Astrocyte (in vitro differentiated cells and primary cell): ENCODE measurements around the gene PLEKHF1.

ENCODE experiments used
- EZH2 ChIP-seq: IDR thresholded peaks from 2 replicates; pipeline ENCODE4 v1.6.1; 2012; ENCODE audit warnings: mild to moderate bottlenecking, low read length, inconsistent platforms; ENCODE audit not compliant: insufficient read depth
- TF ChIP-seq, protein P1 (sequence below): IDR thresholded peaks from 2 replicates; pipeline ENCODE4 v1.5.1; 2011; ENCODE audit warnings: low read depth, mild to moderate bottlenecking, inconsistent platforms, low read length, moderate library complexity; ENCODE audit not compliant: insufficient read depth

DNA sequence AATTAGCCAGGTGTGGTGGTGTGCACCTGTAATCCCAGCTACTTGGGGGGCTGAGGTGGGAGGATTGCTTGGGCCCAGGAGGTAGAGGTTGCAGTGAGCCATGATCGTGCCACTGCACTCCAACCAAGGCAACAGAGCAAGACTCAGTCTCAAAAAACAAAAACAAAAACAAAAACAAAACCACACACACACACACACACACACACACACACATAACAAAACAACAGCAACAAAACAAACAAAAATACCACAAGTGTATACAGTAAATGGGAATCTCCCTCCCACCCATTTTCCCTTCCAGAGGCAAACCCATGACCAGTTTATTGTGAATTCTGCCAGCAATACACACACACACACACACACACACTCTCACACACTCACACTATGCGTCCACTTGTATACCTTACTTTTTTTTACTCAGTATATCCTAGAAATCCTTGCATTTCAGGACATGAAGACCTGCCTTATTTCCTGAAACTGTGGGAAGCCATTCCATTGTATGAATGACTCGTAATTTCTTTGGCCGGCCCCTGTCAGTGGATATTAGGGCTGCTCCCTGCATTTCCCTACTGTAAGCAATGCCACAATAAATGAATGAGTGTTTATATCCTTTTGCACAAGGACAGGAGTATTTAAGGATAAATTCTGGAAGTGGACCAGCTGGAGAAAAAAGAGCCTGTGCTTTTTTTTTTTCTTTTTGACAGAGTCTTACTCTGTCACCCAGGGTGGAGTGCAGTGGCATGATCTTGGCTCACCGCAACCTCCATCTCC, 6.9 kb upstream of the PLEKHF1 start:
- TF ChIP-seq, protein P1, sequence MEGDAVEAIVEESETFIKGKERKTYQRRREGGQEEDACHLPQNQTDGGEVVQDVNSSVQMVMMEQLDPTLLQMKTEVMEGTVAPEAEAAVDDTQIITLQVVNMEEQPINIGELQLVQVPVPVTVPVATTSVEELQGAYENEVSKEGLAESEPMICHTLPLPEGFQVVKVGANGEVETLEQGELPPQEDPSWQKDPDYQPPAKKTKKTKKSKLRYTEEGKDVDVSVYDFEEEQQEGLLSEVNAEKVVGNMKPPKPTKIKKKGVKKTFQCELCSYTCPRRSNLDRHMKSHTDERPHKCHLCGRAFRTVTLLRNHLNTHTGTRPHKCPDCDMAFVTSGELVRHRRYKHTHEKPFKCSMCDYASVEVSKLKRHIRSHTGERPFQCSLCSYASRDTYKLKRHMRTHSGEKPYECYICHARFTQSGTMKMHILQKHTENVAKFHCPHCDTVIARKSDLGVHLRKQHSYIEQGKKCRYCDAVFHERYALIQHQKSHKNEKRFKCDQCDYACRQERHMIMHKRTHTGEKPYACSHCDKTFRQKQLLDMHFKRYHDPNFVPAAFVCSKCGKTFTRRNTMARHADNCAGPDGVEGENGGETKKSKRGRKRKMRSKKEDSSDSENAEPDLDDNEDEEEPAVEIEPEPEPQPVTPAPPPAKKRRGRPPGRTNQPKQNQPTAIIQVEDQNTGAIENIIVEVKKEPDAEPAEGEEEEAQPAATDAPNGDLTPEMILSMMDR: no peak
- TF ChIP-seq EZH2: no peak
